K562 (cell line): Measurements from ENCODE around the gene RALGPS1. TPM values are rescaled to one million over a fixed set of nuclear protein-coding genes. Genes with fewer than 3 reads are reported as not detected.

Experiments
- ATAC-seq: fragments of 200-7000 bp; cut with Tn5 transposase; 3 replicates; pipeline ENCODE4 v1.9.1; 2020; ENCODE audit warnings: moderate library complexity
- BruUV-seq: library from RNA; stranded (reverse); fragments of 400-500 nt; replicated peaks from 2 replicates; lab custom pipeline; 2021; lab: Mats Ljungman, UMichigan
- CTCF ChIA-PET: fragments of 300-600 bp; formaldehyde crosslinking; extraction: SDS; loops from one replicate; lab custom pipeline; 2021; ENCODE audit warnings: low intra/inter-chr PET ratio; lab: Yijun Ruan, JAX
- POLR2A ChIA-PET: fragments of 300-600, 350-650 bp; sonication (Branson Sonifier 250); formaldehyde crosslinking; extraction: SDS; loops from one replicate; lab custom pipeline; 2021; ENCODE audit warnings: antibody characterized with exemption, inconsistent platforms; lab: Yijun Ruan, JAX
- DNase-seq, 4 experiments: peaks; one replicate each; pipeline versions ENCODE4 v3.0.0 to v3.0.0-alpha.2; 2011 to 2018; ENCODE audit warnings: low spot score in 3 of 4, mixed read lengths in 3 of 4; ENCODE audit errors: extremely low read depth in 1 of 4
- FAIRE-seq: peaks from 2 replicates; lab custom pipeline; 2011; peaks lifted over from hg19 to GRCh38; lab: Jason Lieb, UNC
- H2AFZ ChIP-seq: 2 replicates; pipeline ENCODE4 v1.6.0; 2011; ENCODE audit warnings: low read depth, low read length, control low read depth, inconsistent platforms
- H3K27ac ChIP-seq: fragments of 200-600 bp; 3 replicates; pipeline ENCODE4 v1.8.0; 2011; ENCODE audit warnings: low read depth, mild to moderate bottlenecking, control low read depth, inconsistent platforms, low read length, moderate library complexity, mixed read lengths; ENCODE audit errors: extremely low read depth
- H3K27me3 ChIP-seq, 2 experiments: fragments of 300-600 bp in 1 of 2; 2 replicates in 1 of 2; 3 replicates in 1 of 2; pipeline versions ENCODE4 v1.6.0 to v1.8.0; 2011; ENCODE audit warnings: inconsistent platforms in 2 of 2, low read length in 2 of 2, mild to moderate bottlenecking in 1 of 2, mixed read lengths in 1 of 2, moderate library complexity in 1 of 2; ENCODE audit not compliant: control insufficient read depth in 2 of 2, insufficient read depth in 2 of 2
- H3K36me3 ChIP-seq: fragments of 300-600 bp; 3 replicates; pipeline ENCODE4 v1.8.0; 2011; ENCODE audit warnings: mild to moderate bottlenecking, low read length, inconsistent platforms; ENCODE audit not compliant: control insufficient read depth, insufficient read depth
- H3K4me1 ChIP-seq, 2 experiments: fragments of 200-600 bp in 1 of 2; replicated peaks in 1 of 2; 2 replicates in 1 of 2; 3 replicates in 1 of 2; pipeline versions ENCODE4 v1.5.1 to v1.8.0; 2011; ENCODE audit warnings: inconsistent platforms in 2 of 2, low read length in 2 of 2, mild to moderate bottlenecking in 1 of 2, mixed read lengths in 1 of 2, moderate library complexity in 1 of 2; ENCODE audit not compliant: control insufficient read depth in 2 of 2, insufficient read depth in 2 of 2
- H3K4me2 ChIP-seq: 2 replicates; pipeline ENCODE4 v1.6.1; 2011; ENCODE audit warnings: low read length, control low read depth, inconsistent platforms, mixed read lengths; ENCODE audit not compliant: insufficient read depth
- H3K4me3 ChIP-seq: fragments of 200-600 bp; sonication (generic), shearing (Covaris generic); 2 replicates; pipeline ENCODE4 v1.5.1; 2016; ENCODE audit warnings: control low read depth, inconsistent platforms
- H3K79me2 ChIP-seq: fragments of 200-600 bp; 3 replicates; pipeline ENCODE4 v1.8.0; 2011; ENCODE audit warnings: low read length, inconsistent platforms; ENCODE audit not compliant: control insufficient read depth, insufficient read depth
- H3K9ac ChIP-seq, 2 experiments: 2 replicates each; pipeline versions ENCODE4 v1.6.0 to v1.6.1; 2011; ENCODE audit warnings: low read depth in 2 of 2, low read length in 2 of 2, control low read depth in 1 of 2, inconsistent platforms in 1 of 2, mild to moderate bottlenecking in 1 of 2, mixed read lengths in 1 of 2; ENCODE audit not compliant: insufficient read depth in 1 of 2
- H3K9me1 ChIP-seq: one replicate; pipeline ENCODE4 v1.6.0; 2011; ENCODE audit warnings: inconsistent platforms, mild to moderate bottlenecking, low read length, moderate library complexity; ENCODE audit not compliant: control insufficient read depth, insufficient read depth
- H3K9me3 ChIP-seq: replicated peaks from 2 replicates; pipeline ENCODE4 v1.5.1; 2011; ENCODE audit warnings: low read depth, low read length, inconsistent platforms; ENCODE audit not compliant: control insufficient read depth, insufficient read depth
- H4K20me1 ChIP-seq: replicated peaks from 2 replicates; pipeline ENCODE4 v1.6.1; 2011; ENCODE audit warnings: low read length, inconsistent platforms, mixed read lengths; ENCODE audit not compliant: control insufficient read depth, insufficient read depth
- CBX2 ChIP-seq: fragments of 200-600 bp; sonication (generic); IDR thresholded peaks from one replicate; pipeline ENCODE4 v1.6.1; 2012; ENCODE audit warnings: mild to moderate bottlenecking, low read length, inconsistent platforms; ENCODE audit not compliant: insufficient read depth, poor library complexity, severe bottlenecking
- DDX20 ChIP-seq: fragments of 450-650 bp; IDR thresholded peaks from 2 replicates; pipeline ENCODE4 v1.6.1; 2016; ENCODE audit warnings: missing genetic modification characterization, low read depth, mild to moderate bottlenecking, missing compliant biosample characterization, moderate library complexity
- DPF2 ChIP-seq: fragments of 450-650 bp; IDR thresholded peaks from 2 replicates; pipeline ENCODE4 v1.6.1; 2016
- E2F4 ChIP-seq: sonication (generic); formaldehyde crosslinking; IDR thresholded peaks from 2 replicates; pipeline ENCODE4 v1.8.0; 2022; ENCODE audit warnings: mild to moderate bottlenecking, low read depth, missing genetic modification reagents
- HNRNPH1 ChIP-seq: fragments of 200-400 bp; formaldehyde crosslinking; optimal IDR thresholded peaks from 2 replicates; pipeline ENCODE3; 2017; ENCODE audit warnings: low read depth, mild to moderate bottlenecking, low read length, moderate library complexity
- IFI16 ChIP-seq: fragments of 250-450 bp; sonication (Bioruptor Pico); IDR thresholded peaks from 2 replicates; pipeline ENCODE4 v2.1.2; 2022; ENCODE audit warnings: mild to moderate bottlenecking, inconsistent platforms
- IRF2 ChIP-seq: sonication (generic); formaldehyde crosslinking; IDR thresholded peaks from 2 replicates; pipeline ENCODE4 v1.8.1; 2022; ENCODE audit warnings: mild to moderate bottlenecking, missing genetic modification reagents
- JUNB ChIP-seq: fragments of 450-650 bp; formaldehyde crosslinking; conservative IDR thresholded peaks from 2 replicates; pipeline ENCODE4 v1.4.0; 2020; ENCODE audit warnings: mild to moderate bottlenecking
- KLF10 ChIP-seq: fragments of 250-450 bp; sonication (Bioruptor Pico); IDR thresholded peaks from 2 replicates; pipeline ENCODE4 v1.6.1; 2021; ENCODE audit warnings: matching md5 sums
- MEF2A ChIP-seq: IDR thresholded peaks from 2 replicates; pipeline ENCODE4 v1.6.1; 2011; ENCODE audit warnings: low read depth, mild to moderate bottlenecking, low read length, moderate library complexity; ENCODE audit not compliant: control insufficient read depth
- MYNN ChIP-seq, 2 experiments: sonication (generic); formaldehyde crosslinking in 1 of 2; IDR thresholded peaks; 2 replicates each; pipeline versions ENCODE4 v1.5.0 to v1.6.1; 2016 to 2020; ENCODE audit warnings: antibody characterized with exemption in 1 of 2, missing genetic modification reagents in 1 of 2
- RAD51 ChIP-seq: fragments of 450-650 bp; IDR thresholded peaks from 2 replicates; pipeline ENCODE4 v1.7.1; 2016; ENCODE audit warnings: low read depth, mild to moderate bottlenecking, borderline replicate concordance
- RFX5 ChIP-seq: IDR thresholded peaks from 2 replicates; pipeline ENCODE4 v1.6.1; 2011; ENCODE audit warnings: low read depth, mild to moderate bottlenecking, improper control_type of control experiment, low read length
- TBP ChIP-seq: optimal IDR thresholded peaks from 2 replicates; pipeline ENCODE3; 2011; ENCODE audit warnings: low read depth, low read length, improper control_type of control experiment
- TCF7 ChIP-seq: sonication (generic); IDR thresholded peaks from 2 replicates; pipeline ENCODE4 v1.6.1; 2016; ENCODE audit warnings: antibody characterized with exemption, borderline replicate concordance
- ZBTB5 ChIP-seq: fragments of 450-650 bp; IDR thresholded peaks from 2 replicates; pipeline ENCODE4 v1.6.1; 2017; ENCODE audit warnings: antibody characterized with exemption
- ZNF282 ChIP-seq: sonication (generic); formaldehyde crosslinking; IDR thresholded peaks from 2 replicates; pipeline ENCODE4 v1.8.1; 2023; ENCODE audit warnings: missing genetic modification reagents
- ZNF3 ChIP-seq: fragments of 250-450 bp; sonication (Bioruptor Pico); IDR thresholded peaks from 2 replicates; pipeline ENCODE4 v1.5.0; 2021; ENCODE audit warnings: mild to moderate bottlenecking, moderate library complexity
- ZNF79 ChIP-seq: fragments of 250-450 bp; sonication (Bioruptor Pico); IDR thresholded peaks from 2 replicates; pipeline ENCODE4 v1.4.0; 2020; ENCODE audit warnings: low read depth, mild to moderate bottlenecking, moderate library complexity
- WGBS: fragments of 100-300 bp; shearing (Covaris generic); methylation state at CpG from one replicate; pipeline ENCODE4 v1.1.6; 2016; ENCODE audit warnings: low coverage, mixed read lengths; ENCODE audit not compliant: insufficient coverage; ENCODE audit errors: missing lambda C conversion rate; 5-methylcytosine and 5-hydroxymethylcytosine counted together
- in situ Hi-C: fragments of 300-500 bp; cut with MboI; formaldehyde crosslinking; loops from 4 replicates; pipeline ENCODE4 v1.15.0; 2018; ENCODE audit warnings: inconsistent platforms, mixed read lengths
- intact Hi-C: fragments of 100-400 bp; cut with micrococcal nuclease; formaldehyde crosslinking; loops from 2 replicates; pipeline ENCODE4 v1.14.2; 2022
- polyA plus RNA-seq, 8 experiments: library from polyadenylated mRNA; depleted of rRNA in 4 of 8; stranded (reverse) in 5 of 8; unstranded in 3 of 8; fragments of >200 nt; fragmentation: Nextera tagmentation in 2 of 8; fragmentation: Illumina TruSeq in 1 of 8; extraction: Ambion mirVana in 2 of 8; extraction: Trizol in 1 of 8; gene quantifications; 2 replicates each; pipeline versions ENCODE4 v1.2.1 to v1.2.3, GENCODE V29; 2011 to 2014; ENCODE audit warnings: inconsistent platforms in 1 of 8, missing spikeins in 1 of 8
- total RNA-seq, 7 experiments: library from RNA; depleted of rRNA in 6 of 7; stranded (reverse); fragments of >200 nt in 6 of 7; fragmentation: Illumina TruSeq in 2 of 7; extraction: Trizol in 2 of 7; gene quantifications; 2 replicates each; pipeline versions ENCODE4 v1.2.1 to v1.2.3, GENCODE V29; 2011 to 2021; ENCODE audit warnings: low replicate concordance in 1 of 7

Gene RALGPS1
- total and polyA plus RNA-seq, 9 of the 15 experiments (the other 6 are each of a cell fraction or from before 2014, with no cell fraction given) = 0.04 to 2.6 (median 1.5) TPM

- TF ChIP-seq IFI16 (CRISPR knock-in tag) = no peak
- no peak for TF ChIP-seq ZBTB5
- no peak for TF ChIP-seq RFX5
- TF ChIP-seq, all 486 proteins: peak for 0
Measured at GRCh38 chr9:127149463-127150390, 235.1 kb downstream of the RALGPS1 start (continued).

DNA sequence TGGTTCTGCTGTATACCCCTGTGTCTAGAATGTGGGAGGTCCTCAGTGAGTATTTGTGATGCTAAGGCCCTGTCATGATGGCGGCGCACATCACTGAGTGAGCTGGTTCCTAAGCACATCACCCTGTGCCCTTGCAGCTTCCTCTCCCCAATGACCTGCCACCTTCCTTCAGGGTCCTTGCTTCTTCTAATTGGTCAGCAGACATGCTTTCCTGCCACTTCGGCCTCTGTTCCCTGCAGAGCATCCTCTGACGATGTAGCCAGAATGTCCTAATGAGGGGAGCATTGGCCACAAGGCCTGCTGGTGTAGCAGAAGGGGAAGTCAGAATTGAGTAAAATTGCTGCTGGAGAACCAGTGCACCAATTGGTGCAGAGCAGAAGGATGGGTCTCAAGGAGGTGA, 238.9 kb downstream of the RALGPS1 start:
- Histone ChIP-seq H3K27me3 (peaks cover 11 to 44% of the 10 kb centered on the region in 2 experiments), H3K9me3 (no peaks in the 10 kb centered on the region), H2AFZ (no peak overlapping the region), H3K4me3 (no peak overlapping the region), H3K27ac (no peak overlapping the region), H3K9me1 (no peaks in the 10 kb centered on the region), H3K4me1 (no peaks in the 10 kb centered on the region), H3K79me2 (no peaks in the 10 kb centered on the region), H3K4me2 (no peak overlapping the region), H3K9ac (no peak overlapping the region), H4K20me1 (no peaks in the 10 kb centered on the region; the same call in 1 of the 2 replicates), H3K36me3 (no peaks in the 10 kb centered on the region)
- WGBS = 3% methylated on average over 4 of the region's 4 CpGs
- no TSS peak for BruUV-seq
- intact Hi-C loops (no loop called here), in situ Hi-C loops (no loop called here)
- no peak for DNase-seq
- CTCF ChIA-PET = no interaction called here
- no peak for ATAC-seq
- POLR2A ChIA-PET = interaction anchor here (0.7 to 1.6 kb wide), 4 partner anchors 9 to 1014 kb away, joined by 3 to 5 read pairs (median 3); no protein-coding TSS in a partner anchor
- no peak for FAIRE-seq
- TF ChIP-seq JUNB = no peak
- no peak for TF ChIP-seq ZNF79
- TF ChIP-seq ZNF3 (CRISPR knock-in tag) = no peak
- TF ChIP-seq CBX2 = no peak
- TF ChIP-seq RAD51 = no peak
- no peak for TF ChIP-seq MYNN (IDR thresholded peaks at IDR 0.05)
- TF ChIP-seq MYNN (CRISPR knock-in tag; IDR thresholded peaks at IDR 0.05) = no peak
- no peak for TF ChIP-seq MEF2A
- TF ChIP-seq KLF10 = no peak
- no peak for TF ChIP-seq TBP
- TF ChIP-seq IRF2 (CRISPR knock-in tag) = no peak
- TF ChIP-seq E2F4 (CRISPR knock-in tag) = no peak
- TF ChIP-seq HNRNPH1 = no peak
- TF ChIP-seq TCF7 = no peak
- TF ChIP-seq DDX20 (tag) = no peak
- no peak for TF ChIP-seq ZNF282 (CRISPR knock-in tag)
- no peak for TF ChIP-seq DPF2
